HFF-Myc (cell line): ENCODE measurements around the gene GREB1L.
"Not testable (repeated sequence)": the region's sequence is repeated elsewhere in the genome, so short reads cannot be mapped to it uniquely, and the experiment has no call there.

Source experiments
- DNase-seq: peaks from one replicate; pipeline ENCODE4 v3.0.0-alpha.2; 2011; ENCODE audit warnings: low read depth; ENCODE audit errors: extremely low read depth
- H3K4me3 ChIP-seq: replicated peaks from 2 replicates; pipeline ENCODE4 v1.5.1; 2011; ENCODE audit warnings: low read depth, mild to moderate bottlenecking, control low read depth, low read length
- CTCF ChIP-seq: IDR thresholded peaks from 2 replicates; pipeline ENCODE4 v1.5.1; 2012; ENCODE audit warnings: mild to moderate bottlenecking, low read depth, low read length, control low read depth; ENCODE audit errors: missing control alignments

GREB1L gene

GRCh38 chr18:21366896-21367295 is 124.9 kb downstream of the GREB1L start:
- DNase-seq: no peak
- TF ChIP-seq CTCF: no peak

GRCh38 chr18:21369146-21369545 is 127.1 kb downstream of the GREB1L start:
- no peak overlapping the region for H3K4me3 ChIP-seq
- no peak for DNase-seq
- TF ChIP-seq CTCF: no peak

More at GRCh38 chr18:21366896-21367295, 124.9 kb downstream of the GREB1L start:
- H3K4me3 ChIP-seq: no peak overlapping the region

- not testable (repeated sequence) for DNase-seq, H3K4me3 ChIP-seq
Observed at GRCh38 chr18:21369597-21369996, 127.6 kb downstream of the GREB1L start.

- no peak overlapping the region for H3K4me3 ChIP-seq
- no peak for DNase-seq
- TF ChIP-seq CTCF: no peak
Observed at GRCh38 chr18:21383031-21383430, 141.0 kb downstream of the GREB1L start.

GRCh38 chr18:21386523-21387240 is 144.7 kb downstream of the GREB1L start:
- no peak for TF ChIP-seq CTCF
- no peak for DNase-seq
- no peak overlapping the region for H3K4me3 ChIP-seq

- TF ChIP-seq CTCF: no peak
- no peak for DNase-seq
- H3K4me3 ChIP-seq: no peak overlapping the region
Observed at GRCh38 chr18:21387886-21388285, 145.9 kb downstream of the GREB1L start.

GRCh38 chr18:21389283-21389682 is 147.3 kb downstream of the GREB1L start:
- no peak for DNase-seq
- H3K4me3 ChIP-seq: no peak overlapping the region
- TF ChIP-seq CTCF: no peak
